Esophagus muscularis mucosa (tissue), 3 donors: Measurements from ENCODE around the gene SPATA20.

ENCODE experiments used
- POLR2A ChIP-seq: fragments of 450-650 bp; IDR thresholded peaks from one replicate; pipeline ENCODE4 v1.6.1; 2017; ENCODE audit warnings: antibody characterized with exemption, moderate library complexity, mild to moderate bottlenecking, low read depth
- POLR2AphosphoS5 ChIP-seq, 2 donors: sonication (generic); formaldehyde crosslinking; IDR thresholded peaks; one replicate each; pipeline ENCODE4 v1.6.1; 2017; ENCODE audit warnings: antibody characterized with exemption in 2 of 2
- TF ChIP-seq, protein P1 (sequence below), 3 experiments: fragments of 200-600 bp in 2 of 3; fragments of 450-650 bp in 1 of 3; sonication (generic) in 2 of 3; IDR thresholded peaks; one replicate each; pipeline ENCODE4 v1.5.1; 2017 to 2019; ENCODE audit warnings: antibody characterized with exemption in 3 of 3, mild to moderate bottlenecking in 2 of 3, moderate library complexity in 1 of 3

- TF ChIP-seq, protein P1, sequence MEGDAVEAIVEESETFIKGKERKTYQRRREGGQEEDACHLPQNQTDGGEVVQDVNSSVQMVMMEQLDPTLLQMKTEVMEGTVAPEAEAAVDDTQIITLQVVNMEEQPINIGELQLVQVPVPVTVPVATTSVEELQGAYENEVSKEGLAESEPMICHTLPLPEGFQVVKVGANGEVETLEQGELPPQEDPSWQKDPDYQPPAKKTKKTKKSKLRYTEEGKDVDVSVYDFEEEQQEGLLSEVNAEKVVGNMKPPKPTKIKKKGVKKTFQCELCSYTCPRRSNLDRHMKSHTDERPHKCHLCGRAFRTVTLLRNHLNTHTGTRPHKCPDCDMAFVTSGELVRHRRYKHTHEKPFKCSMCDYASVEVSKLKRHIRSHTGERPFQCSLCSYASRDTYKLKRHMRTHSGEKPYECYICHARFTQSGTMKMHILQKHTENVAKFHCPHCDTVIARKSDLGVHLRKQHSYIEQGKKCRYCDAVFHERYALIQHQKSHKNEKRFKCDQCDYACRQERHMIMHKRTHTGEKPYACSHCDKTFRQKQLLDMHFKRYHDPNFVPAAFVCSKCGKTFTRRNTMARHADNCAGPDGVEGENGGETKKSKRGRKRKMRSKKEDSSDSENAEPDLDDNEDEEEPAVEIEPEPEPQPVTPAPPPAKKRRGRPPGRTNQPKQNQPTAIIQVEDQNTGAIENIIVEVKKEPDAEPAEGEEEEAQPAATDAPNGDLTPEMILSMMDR (IDR thresholded peaks at IDR 0.05) = no peak
- TF ChIP-seq POLR2A (no peak), POLR2AphosphoS5 (IDR thresholded peaks at IDR 0.05) (no peak)
Measured at GRCh38 chr17:50579399-50579798, 32.4 kb downstream of the SPATA20 start.
